D721Med (cell line): Measurements from ENCODE around the gene CCDC89.

ENCODE experiments used
- DNase-seq: peaks from one replicate; pipeline ENCODE4 v3.0.0; 2011; ENCODE audit warnings: low spot score; ENCODE audit not compliant: insufficient read length
- FAIRE-seq: peaks from 2 replicates; lab custom pipeline; 2011; peaks lifted over from hg19 to GRCh38; lab: Jason Lieb, UNC
- TF ChIP-seq, protein P1 (sequence below): IDR thresholded peaks from 2 replicates; pipeline ENCODE4 v1.5.1; 2012; ENCODE audit warnings: mild to moderate bottlenecking, control low read depth; ENCODE audit not compliant: insufficient read depth; ENCODE audit errors: missing control alignments

The CCDC89 gene

DNA sequence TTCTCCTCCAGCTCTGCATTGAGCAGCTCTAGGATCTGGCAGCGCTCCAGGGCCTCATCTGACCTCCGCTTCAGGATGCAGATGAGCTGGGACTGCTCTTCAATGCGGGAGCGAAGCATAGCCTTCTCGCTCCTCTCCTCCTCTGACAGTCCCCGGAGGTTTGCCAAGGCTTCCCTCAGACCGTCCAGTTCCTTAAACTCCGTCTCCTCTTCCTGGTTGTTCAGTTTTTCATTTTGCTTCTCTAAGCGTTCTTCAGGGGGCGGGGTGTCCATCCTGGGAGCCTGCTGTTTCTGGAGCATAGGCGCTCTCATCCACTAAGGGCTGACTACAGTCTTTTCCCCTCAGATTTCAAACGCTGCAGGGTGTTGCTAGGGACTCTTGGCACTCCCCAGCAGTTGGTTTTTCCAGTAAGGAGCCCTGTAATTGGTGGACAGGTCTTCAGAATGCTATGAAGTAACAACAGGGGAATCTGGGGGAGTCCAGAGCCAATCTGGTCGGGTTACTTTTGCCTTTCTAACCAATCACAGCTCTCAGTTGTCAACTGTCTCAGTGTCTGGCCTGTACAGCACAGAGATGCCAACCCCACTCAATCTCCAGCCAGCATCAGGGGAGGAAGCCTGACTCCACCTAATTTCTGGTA is at the start of gene CCDC89:
Gene CCDC89 (minus strand): TSS at position 376 of the 640 bp plus-strand sequence. CDS start 65 bp downstream, at position 311.
- TF ChIP-seq, protein P1, sequence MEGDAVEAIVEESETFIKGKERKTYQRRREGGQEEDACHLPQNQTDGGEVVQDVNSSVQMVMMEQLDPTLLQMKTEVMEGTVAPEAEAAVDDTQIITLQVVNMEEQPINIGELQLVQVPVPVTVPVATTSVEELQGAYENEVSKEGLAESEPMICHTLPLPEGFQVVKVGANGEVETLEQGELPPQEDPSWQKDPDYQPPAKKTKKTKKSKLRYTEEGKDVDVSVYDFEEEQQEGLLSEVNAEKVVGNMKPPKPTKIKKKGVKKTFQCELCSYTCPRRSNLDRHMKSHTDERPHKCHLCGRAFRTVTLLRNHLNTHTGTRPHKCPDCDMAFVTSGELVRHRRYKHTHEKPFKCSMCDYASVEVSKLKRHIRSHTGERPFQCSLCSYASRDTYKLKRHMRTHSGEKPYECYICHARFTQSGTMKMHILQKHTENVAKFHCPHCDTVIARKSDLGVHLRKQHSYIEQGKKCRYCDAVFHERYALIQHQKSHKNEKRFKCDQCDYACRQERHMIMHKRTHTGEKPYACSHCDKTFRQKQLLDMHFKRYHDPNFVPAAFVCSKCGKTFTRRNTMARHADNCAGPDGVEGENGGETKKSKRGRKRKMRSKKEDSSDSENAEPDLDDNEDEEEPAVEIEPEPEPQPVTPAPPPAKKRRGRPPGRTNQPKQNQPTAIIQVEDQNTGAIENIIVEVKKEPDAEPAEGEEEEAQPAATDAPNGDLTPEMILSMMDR, result no peak
- no peak for FAIRE-seq
- no peak for DNase-seq

DNA sequence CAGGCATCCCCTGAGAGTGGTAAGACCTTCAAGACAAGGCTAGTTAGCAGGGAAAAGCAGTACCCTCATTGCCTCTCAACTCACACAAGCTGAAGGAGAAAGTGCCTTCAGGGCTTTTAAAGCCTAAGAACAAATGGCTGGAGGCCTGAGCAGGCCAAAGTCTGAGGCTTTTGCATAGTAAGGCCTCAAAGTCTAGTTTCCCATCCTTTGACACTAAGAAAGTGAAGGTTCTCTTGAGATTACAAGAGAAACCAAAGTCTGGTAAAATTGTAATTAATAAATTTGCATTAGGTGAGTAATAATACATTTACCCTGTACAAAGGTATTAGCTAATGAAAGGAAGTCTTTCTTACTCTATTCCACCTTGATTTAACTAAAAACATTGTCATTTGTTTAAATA is 47.0 kb upstream of the CCDC89 start:
- FAIRE-seq (no peak), DNase-seq (no peak)

DNA sequence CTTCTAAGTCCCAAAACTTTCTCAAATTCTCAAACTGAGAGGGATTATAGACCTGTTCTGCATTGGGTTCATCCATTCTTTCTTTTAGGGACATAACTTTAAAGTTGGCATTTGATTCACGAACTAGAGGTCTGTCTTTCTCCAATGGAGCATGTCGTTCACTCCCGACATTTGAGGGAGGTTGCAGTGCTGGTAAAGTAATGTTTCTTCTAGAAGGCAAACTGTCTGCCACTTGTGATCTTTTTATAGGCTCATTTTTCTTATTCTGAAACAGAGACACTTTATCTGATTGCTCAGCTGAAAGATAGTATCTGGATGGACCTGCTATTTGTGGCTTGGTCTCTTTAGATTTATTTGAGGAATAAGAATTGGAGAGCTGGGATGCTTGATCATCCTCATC is 40.4 kb upstream of the CCDC89 start:
- FAIRE-seq, result no peak
- TF ChIP-seq, protein P1, result no peak
- DNase-seq, result no peak

More for the DNA sequence above, 47.0 kb upstream of the CCDC89 start:
- TF ChIP-seq, protein P1, result no peak

DNA sequence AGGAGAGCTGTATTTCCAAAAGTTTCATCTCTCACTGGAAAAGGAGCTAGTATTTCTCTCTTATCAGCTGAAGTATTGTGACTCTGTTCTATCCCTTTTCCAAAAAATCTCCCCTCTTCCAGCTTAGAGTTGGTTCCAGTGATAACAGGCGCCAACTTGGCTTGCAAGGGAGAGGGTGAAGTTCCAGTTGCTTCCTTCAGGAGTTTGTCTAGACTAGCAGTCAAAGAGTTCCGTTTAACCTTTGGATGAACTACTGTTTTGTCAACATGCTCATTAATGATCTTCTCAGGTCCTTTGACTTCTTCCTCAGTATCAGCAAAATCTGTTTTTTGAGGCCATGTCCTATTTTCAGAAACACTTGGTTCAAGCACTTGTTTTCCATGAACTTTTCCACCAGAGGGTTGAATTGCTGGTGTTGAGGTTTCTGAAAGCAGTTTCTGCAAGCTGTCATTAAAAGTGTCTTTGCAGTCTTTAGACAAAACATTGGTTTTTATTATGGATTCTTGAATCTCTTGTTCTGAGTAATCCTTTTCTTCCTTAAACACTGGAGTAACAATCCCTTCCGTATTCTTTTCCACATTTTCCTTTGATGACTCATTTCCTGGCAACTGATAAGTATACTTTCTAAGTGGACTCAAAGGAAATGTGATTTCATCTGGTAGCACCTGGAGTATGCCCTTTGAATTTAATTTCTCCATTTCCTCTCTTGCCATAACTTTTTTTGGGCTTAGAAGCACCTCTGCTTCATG is 39.7 kb upstream of the CCDC89 start:
- TF ChIP-seq, protein P1, result no peak
- FAIRE-seq, result no peak
- DNase-seq, result no peak

DNA sequence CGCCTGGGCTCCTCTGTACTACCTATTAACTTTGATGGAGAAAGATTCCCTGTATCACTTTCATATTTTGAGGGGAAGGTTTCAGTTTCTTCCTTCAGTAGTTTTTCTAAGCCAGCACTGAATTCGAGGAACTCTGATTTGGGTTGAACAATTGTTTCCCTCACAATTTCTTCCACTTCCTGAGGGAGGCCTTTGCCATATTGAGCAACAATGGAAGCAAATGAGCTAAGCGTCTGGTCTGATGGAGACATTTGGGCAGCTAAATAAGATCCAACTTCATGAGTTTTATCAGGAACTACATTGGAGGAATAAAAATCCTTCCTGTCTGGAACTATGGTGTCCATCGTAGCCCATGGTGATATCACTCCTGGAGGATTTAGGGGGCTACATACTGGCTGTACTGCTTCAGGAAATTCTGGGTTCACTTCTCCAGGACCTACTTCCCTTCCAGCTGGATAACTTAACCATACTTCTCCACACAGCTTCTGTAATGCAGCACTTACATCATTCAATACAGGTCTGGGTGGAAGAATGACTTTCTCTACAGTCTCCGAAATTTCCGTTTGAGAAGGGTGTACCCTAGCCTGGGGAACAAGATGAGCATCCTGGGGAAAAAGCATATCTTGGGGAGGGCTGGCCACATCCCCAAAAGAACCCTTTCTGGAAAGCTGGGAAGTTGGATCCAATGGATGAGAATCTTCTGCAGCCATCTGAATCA is 38.9 kb upstream of the CCDC89 start:
- FAIRE-seq, result no peak
- no peak for DNase-seq
- TF ChIP-seq, protein P1, result no peak

DNA sequence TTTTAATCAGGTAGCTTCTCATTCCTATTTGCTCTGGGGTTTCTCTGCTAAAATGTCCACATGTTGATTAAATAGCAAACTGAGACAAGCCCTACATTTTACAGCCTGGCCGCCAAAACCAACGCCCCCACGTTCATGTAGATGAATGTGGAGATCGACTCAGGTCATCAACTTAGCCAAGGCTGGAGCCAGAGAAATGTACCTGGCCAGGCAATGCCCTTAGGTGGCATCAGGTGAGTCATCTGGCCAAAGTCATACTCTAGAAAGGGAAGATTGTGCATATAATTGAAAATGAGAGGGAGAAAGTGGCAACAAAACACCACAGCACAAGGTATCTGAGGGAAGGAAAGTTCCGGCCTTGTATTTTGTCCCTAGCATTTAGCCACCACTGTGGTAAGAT is 37.1 kb upstream of the CCDC89 start:
- DNase-seq, result no peak
- no peak for FAIRE-seq
- TF ChIP-seq, protein P1, result no peak

DNA sequence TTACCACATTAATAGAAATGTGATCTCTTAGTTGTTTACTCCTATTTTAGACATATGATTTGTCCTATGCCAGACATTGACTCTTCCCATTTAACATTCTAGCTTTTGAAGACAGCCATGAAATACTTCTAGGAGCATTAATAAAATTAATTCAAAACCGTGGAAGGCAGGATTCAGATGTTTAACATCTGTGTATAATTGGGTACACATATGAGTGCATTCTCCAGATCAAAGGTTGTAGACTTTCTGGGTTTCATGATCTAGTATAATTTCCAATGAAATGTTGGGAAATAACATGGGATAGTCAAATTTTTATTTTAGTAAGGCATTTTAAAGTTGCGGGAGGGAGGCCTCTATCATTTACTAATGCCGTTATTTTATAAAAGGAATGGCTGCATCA is 35.2 kb upstream of the CCDC89 start:
- no peak for FAIRE-seq
- no peak for DNase-seq
- TF ChIP-seq, protein P1, result no peak
